GM19328 (cell line): ENCODE measurements around the gene RPSA.
A peak's percentile ranks its signal among the peaks of the same experiment; 100 is the strongest.
"Not testable (repeated sequence)": the region's sequence is repeated elsewhere in the genome, so short reads cannot be mapped to it uniquely, and the experiment has no call there.

Experiments
- ATAC-seq: cut with Tn5 transposase; IDR thresholded peaks from one replicate; pipeline ENCODE4 v1.9.1; 2021; ENCODE audit warnings: mild to moderate bottlenecking, moderate library complexity; ENCODE audit not compliant: unreplicated experiment

Gene RPSA

DNA sequence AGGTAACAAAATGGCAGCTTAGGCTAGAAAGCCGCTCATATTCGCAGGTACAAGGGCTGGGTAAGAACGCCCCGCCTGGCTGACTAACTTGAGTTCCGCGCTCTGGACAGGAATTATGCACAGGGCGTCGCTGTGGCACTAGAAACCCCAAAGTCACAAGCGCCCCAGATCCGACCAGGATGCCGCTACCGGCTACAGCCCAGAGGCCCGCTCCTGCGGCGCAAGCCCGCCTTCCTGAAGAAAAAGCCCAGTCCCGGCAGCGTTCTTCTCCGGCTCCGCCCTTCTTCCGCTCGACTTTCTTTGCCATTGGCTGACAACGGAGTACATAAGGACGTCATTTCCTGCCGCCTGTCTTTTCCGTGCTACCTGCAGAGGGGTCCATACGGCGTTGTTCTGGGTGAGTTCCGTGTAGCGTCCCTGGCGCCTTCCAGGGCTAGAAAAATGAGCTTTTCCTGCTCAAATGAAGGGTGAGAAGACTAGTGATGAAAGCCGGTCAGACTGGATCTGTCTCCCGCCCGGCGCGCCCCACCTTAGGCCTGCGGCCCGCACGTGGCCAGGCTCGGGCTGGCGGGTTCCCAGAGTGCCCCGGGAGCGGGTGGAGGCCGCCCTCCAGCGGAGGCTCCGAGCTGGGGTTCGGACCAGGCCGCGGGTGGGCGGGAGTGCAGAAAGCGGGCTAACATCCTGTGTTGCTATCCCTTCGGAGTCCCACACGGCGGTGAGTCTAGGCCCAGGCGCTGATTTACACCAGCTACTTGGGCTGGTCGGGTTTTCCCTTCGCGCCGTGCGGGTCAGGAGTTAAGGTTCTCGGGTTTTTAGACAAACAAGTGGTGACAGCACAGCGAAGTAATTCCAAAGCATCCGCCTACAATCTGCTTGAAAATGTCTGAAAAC lies at the start of gene RPSA:
Gene RPSA, plus strand, starts transcription at position 353 of the 891 bp plus-strand sequence. CDS start 934 bp downstream, outside the sequence.
- peak; percentile 92 for ATAC-seq

GRCh38 chr3:39358333-39358732 lies 48.2 kb upstream of the RPSA start:
- no peak for ATAC-seq

DNA sequence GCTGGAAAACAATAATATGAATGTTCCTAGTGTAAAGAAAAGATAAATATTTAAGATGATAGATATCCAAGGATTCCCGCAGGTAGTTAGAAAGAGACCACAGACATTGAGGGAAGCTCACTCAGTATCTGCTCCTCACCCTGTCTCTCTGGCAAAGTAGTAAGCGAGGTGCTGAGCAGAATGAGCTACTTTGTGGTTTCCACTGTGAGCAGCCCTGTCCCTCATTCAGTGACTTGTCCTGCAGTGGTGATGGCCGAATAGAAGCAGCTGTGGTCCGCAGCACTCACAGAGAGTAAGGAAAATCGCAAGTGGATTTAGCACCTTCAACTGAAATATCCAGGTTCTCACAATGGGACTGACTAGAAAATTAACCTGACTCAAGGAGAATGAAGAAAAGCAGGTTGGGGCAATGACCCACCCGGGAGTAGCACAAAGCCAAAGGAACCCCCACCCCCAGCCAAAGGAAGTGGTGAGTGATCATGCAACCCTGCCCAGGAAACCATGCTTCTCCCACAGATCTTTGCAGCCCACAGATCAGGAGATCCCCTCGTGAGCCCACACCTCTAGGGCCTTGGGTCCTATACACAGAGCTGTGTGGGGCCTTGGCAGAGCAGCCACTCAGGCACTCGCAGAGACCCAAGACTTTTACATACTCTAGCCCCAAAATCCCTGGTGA lies 45.1 kb upstream of the RPSA start:
- no peak for ATAC-seq

DNA sequence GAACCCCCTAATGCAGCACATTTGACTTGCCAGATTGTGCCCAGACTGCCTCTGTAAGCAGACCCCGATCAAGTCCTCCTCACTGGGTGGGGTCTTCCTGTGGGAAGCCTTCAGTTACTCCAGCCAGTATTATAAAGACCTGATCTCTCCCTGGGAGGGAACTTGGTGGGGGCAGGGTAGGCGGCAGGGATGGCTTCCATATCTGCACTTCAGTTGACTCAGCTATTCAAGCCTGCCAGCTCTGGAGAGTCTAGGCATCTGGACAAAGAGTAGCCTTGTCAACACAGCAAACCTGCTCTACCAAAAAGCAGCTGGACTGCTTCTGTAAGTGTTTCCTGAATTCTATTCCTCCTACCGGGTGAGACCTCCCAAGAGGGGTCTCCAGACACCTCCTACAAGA lies 44.3 kb upstream of the RPSA start:
- no peak for ATAC-seq

GRCh38 chr3:39362812-39363211 lies 43.7 kb upstream of the RPSA start:
- no peak for ATAC-seq

GRCh38 chr3:39370450-39370849 lies 36.1 kb upstream of the RPSA start:
- ATAC-seq, result not testable (repeated sequence)

DNA sequence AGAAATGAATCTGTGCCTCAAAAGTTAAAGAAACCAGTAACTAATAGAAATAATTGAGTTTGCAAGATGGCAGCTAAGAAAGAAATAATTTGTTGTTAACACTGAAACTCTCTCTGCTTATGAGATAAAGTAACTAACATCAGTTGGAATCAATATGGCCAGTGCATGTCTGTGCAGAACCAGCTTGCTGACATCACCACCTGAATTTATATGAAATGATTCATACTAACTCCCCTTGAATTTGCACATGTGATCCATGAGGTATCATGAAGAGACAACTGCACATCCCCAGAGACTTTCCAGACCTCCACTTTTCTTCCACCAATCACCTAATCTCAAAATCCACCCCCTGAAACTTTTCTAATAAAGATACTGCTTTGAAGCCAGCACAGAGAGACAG lies 33.7 kb upstream of the RPSA start:
- no peak for ATAC-seq

GRCh38 chr3:39376959-39377634 lies 29.4 kb upstream of the RPSA start:
- no peak for ATAC-seq

- ATAC-seq, result peak; percentile 62
Observed at GRCh38 chr3:39378088-39378487, 28.4 kb upstream of the RPSA start.

- ATAC-seq, result no peak
Observed at GRCh38 chr3:39378957-39379777, 27.4 kb upstream of the RPSA start.

GRCh38 chr3:39379778-39380155 lies 26.8 kb upstream of the RPSA start:
- ATAC-seq, result no peak

DNA sequence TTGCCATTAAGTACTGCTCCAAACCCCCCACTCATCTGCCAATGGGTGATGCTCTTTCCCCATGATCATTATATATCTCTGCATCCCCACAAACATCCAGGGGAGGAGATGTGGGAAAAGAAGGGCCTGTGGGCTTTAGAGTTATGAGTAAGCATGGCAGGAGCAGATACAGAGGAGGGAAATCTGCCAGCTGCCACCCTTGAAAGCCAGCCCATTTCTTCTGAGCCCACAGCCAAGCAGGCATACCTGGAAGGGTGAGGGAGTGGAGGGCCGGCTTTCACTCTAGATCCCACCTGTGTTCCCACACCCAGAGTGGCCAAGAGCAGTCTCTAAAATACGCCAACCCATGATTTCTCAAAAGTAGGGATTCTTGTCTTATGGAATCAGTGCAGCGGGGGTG lies 25.1 kb upstream of the RPSA start:
- ATAC-seq, result no peak

- peak; percentile 63 for ATAC-seq
Observed at GRCh38 chr3:39383045-39383880, 23.3 kb upstream of the RPSA start, which contains the start of gene SLC25A38. SLC25A38 (plus strand) TSS chr3:39383370; CDS start chr3:39383725, 355 bp downstream.

DNA sequence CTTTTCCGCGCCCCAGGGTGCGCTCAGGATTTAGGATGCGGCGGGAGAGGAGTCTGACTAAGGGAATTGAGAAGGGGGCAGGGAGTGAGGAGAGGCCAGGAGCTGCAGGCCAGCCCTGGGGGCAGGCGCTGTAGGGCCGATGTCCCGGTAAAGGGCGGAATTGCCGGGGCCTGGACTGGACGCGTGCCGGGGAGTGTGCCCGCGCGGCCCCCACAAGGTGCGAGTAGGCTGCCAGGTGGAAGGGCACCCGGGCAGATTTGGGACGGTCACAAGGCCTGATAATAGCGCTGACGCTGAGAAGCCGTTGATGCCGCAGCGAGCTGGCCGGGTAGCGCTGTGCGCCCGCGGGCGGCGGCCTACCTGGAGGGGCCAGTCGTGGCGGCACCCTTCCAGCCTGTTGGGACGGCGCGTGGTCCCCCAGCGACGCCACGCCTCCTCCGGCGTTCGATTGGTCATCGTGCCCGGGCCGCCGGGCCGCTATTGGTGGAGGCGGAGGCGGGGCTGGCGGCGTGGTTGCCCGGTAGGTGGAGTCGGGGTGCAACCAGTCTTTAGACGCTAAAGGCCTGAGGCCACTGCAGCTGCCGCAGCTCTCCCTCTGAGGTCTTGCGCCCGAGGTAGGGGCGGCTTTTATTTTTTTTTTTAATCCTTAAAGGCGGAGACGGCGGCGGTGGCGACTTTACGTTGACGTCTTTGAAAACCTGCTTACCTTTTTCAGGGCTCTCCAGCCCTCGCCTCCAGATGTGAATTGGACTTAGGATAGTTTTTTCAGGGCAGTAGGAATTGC lies 22.4 kb upstream of the RPSA start:
- peak; percentile 66 for ATAC-seq

GRCh38 chr3:39384665-39385000 lies 21.9 kb upstream of the RPSA start:
- ATAC-seq, result no peak

- ATAC-seq, result no peak
Observed at GRCh38 chr3:39385456-39386090, 20.9 kb upstream of the RPSA start.

- no peak for ATAC-seq
Observed at GRCh38 chr3:39386318-39386717, 20.2 kb upstream of the RPSA start.

DNA sequence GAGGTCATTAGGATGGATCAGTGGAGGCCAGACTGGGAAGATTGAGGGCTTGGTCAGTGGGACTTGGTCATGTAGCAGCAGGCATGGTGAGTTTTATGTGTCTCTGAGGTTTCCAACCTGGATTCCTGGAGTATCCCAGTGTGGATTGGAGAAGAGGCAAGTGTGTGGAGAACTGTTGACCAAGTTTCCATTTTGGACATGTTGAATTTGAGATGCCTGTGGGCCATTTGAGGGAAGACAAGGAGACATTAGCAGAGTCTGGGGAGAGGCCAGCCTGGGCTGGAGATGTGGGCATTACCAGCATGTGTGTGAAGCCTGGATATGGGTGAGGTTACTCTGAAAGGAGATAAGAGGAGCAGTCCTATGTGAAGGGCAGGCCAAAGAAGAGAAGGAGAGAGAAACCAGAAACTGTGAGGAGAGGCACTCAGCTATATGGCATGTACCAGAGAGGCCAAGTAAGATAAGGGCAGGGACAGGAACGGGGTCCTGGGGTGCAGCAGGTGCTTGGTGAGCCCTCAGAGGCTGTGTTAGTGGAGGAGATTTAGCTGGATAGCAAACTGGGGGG lies 19.0 kb upstream of the RPSA start:
- no peak for ATAC-seq
